Peyer's patch (tissue), 4 donors: ENCODE results near the gene MCRIP1.

Experiments
- POLR2A ChIP-seq, 2 donors: fragments of 450-650 bp; IDR thresholded peaks; one replicate each; pipeline ENCODE4 v1.5.1; 2017; ENCODE audit warnings: antibody characterized with exemption in 2 of 2, mild to moderate bottlenecking in 2 of 2, moderate library complexity in 2 of 2
- TF ChIP-seq, protein P1 (sequence below), 6 experiments: fragments of 450-650 bp in 4 of 6; fragments of 200-600 bp in 2 of 6; sonication (generic) in 1 of 6; IDR thresholded peaks; one replicate each; pipeline ENCODE4 v1.5.1; 2017 to 2019; ENCODE audit warnings: antibody characterized with exemption in 6 of 6, mild to moderate bottlenecking in 3 of 6, moderate library complexity in 1 of 6

DNA sequence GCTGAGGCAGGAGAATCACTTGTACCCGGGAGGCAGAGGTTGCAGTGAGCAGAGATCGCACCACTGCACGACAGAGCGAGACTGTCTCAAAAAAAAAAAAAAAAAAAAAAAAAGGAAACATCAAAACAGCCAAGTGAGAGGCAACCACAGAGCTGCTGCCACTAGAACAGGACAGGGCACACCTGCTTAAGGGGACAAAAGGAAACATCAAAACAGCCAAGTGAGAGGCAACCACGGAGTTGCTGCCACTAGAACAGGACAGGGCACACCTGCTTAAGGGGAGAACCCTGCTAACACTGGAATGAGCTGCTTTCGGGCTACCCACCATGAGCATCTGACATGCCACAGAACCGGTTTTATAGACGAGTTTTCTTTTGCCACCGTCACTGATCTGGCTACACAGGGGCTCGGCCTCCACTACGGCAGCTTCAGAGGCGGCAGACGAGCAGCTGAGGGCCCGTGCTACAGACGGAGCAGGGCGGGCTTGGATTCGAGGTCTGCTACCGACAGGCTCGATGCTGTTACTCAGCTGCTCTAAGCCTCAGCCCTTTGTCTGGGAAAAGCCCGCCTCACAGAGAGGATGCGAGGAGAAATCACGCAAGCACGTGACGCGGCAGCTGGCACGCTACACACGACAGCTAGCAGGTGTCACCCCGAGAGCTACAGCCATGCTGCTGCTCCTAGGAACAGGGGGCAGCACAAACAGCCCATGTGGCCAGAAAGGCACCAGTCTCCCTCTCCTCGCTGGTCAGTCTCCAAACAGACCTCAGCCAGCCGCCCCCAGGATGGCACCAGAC is 25.3 kb upstream of the MCRIP1 start:
- TF ChIP-seq, protein P1, sequence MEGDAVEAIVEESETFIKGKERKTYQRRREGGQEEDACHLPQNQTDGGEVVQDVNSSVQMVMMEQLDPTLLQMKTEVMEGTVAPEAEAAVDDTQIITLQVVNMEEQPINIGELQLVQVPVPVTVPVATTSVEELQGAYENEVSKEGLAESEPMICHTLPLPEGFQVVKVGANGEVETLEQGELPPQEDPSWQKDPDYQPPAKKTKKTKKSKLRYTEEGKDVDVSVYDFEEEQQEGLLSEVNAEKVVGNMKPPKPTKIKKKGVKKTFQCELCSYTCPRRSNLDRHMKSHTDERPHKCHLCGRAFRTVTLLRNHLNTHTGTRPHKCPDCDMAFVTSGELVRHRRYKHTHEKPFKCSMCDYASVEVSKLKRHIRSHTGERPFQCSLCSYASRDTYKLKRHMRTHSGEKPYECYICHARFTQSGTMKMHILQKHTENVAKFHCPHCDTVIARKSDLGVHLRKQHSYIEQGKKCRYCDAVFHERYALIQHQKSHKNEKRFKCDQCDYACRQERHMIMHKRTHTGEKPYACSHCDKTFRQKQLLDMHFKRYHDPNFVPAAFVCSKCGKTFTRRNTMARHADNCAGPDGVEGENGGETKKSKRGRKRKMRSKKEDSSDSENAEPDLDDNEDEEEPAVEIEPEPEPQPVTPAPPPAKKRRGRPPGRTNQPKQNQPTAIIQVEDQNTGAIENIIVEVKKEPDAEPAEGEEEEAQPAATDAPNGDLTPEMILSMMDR (IDR thresholded peaks at IDR 0.05): no peak
- TF ChIP-seq POLR2A (IDR thresholded peaks at IDR 0.05): no peak
